ENCODE measurements around the gene TMEM123. TPM values are rescaled to one million over a fixed set of nuclear protein-coding genes. Genes with fewer than 3 reads are reported as not detected.
A peak's percentile ranks its signal among the peaks of the same experiment; 100 is the strongest.

TMEM123 gene
- total RNA-seq, 1 experiment from 2014 or later: 236 TPM

- no peaks in the 10 kb centered on the region for H3K9me3 Mint-ChIP-seq (ENCODE audit: low read depth, unreplicated experiment)
- CTCF ChIA-PET: interaction anchor here (1.1 to 2.3 kb wide), 6 partner anchors 15 to 276 kb away, joined by 3 to 15 read pairs (median 8); no protein-coding TSS in a partner anchor
- BruUV-seq (replicated peaks): no TSS peak
- H3K27ac Mint-ChIP-seq (ENCODE audit: unreplicated experiment): no peak overlapping the region
- intact Hi-C loops (cut with micrococcal nuclease; ENCODE audit: unreplicated experiment): loop anchor here (1.0 kb wide), 2 partner anchors 104 to 222 kb away; no protein-coding TSS in a partner anchor
- H3K4me1 Mint-ChIP-seq (ENCODE audit: low read depth, unreplicated experiment): peaks cover 15% of the 10 kb centered on the region
- no peaks in the 10 kb centered on the region for H3K27me3 Mint-ChIP-seq (ENCODE audit: unreplicated experiment)
- TF ChIP-seq CTCF (IDR thresholded peaks at IDR 0.05; ENCODE audit: unreplicated experiment): peak; percentile 77
- peaks cover 29% of the 10 kb centered on the region for H3K36me3 Mint-ChIP-seq (ENCODE audit: insufficient read depth, unreplicated experiment)
- DNase-seq: peak; percentile 64
- H3K4me3 Mint-ChIP-seq (ENCODE audit: low read depth, unreplicated experiment): no peak overlapping the region
Observed at GRCh38 chr11:102390667-102391465, 61.7 kb downstream of the TMEM123 start.

GRCh38 chr11:102389253-102389652 is 63.3 kb downstream of the TMEM123 start:
- Mint-ChIP-seq H3K9me3 (ENCODE audit: low read depth, unreplicated experiment) (no peaks in the 10 kb centered on the region), H3K36me3 (ENCODE audit: insufficient read depth, unreplicated experiment) (peaks cover 21% of the 10 kb centered on the region), H3K27me3 (ENCODE audit: unreplicated experiment) (no peaks in the 10 kb centered on the region), H3K4me3 (ENCODE audit: low read depth, unreplicated experiment) (no peak overlapping the region), H3K4me1 (ENCODE audit: low read depth, unreplicated experiment) (peaks cover 15% of the 10 kb centered on the region), H3K27ac (ENCODE audit: unreplicated experiment) (no peak overlapping the region)
- CTCF ChIA-PET: interaction anchor here (0.8 kb wide), 1 partner anchor 224 kb away, joined by 7 read pairs; no protein-coding TSS in a partner anchor
- no peak for TF ChIP-seq CTCF (IDR thresholded peaks at IDR 0.05; ENCODE audit: unreplicated experiment)
- intact Hi-C loops (cut with micrococcal nuclease; ENCODE audit: unreplicated experiment): no loop called here
- no peak for DNase-seq
- no TSS peak for BruUV-seq (replicated peaks)

- no peaks in the 10 kb centered on the region for H3K9me3 Mint-ChIP-seq (ENCODE audit: low read depth, unreplicated experiment)
- peaks cover 8% of the 10 kb centered on the region for H3K4me1 Mint-ChIP-seq (ENCODE audit: low read depth, unreplicated experiment)
- intact Hi-C loops (cut with micrococcal nuclease; ENCODE audit: unreplicated experiment): no loop called here
- H3K4me3 Mint-ChIP-seq (ENCODE audit: low read depth, unreplicated experiment): no peak overlapping the region
- H3K27me3 Mint-ChIP-seq (ENCODE audit: unreplicated experiment): no peaks in the 10 kb centered on the region
- H3K27ac Mint-ChIP-seq (ENCODE audit: unreplicated experiment): no peak overlapping the region
- peaks cover 6% of the 10 kb centered on the region for H3K36me3 Mint-ChIP-seq (ENCODE audit: insufficient read depth, unreplicated experiment)
- CTCF ChIA-PET: interaction anchor here (0.7 kb wide), 1 partner anchor 20 kb away, joined by 3 read pairs; no protein-coding TSS in a partner anchor
- TF ChIP-seq CTCF (IDR thresholded peaks at IDR 0.05; ENCODE audit: unreplicated experiment): no peak
- no TSS peak for BruUV-seq (replicated peaks)
- DNase-seq: no peak
Observed at GRCh38 chr11:102387043-102387781, 65.4 kb downstream of the TMEM123 start.

- TF ChIP-seq CTCF (IDR thresholded peaks at IDR 0.05; ENCODE audit: unreplicated experiment): no peak
- H3K4me3 Mint-ChIP-seq (ENCODE audit: low read depth, unreplicated experiment): no peak overlapping the region
- peaks cover 6% of the 10 kb centered on the region for H3K36me3 Mint-ChIP-seq (ENCODE audit: insufficient read depth, unreplicated experiment)
- no peaks in the 10 kb centered on the region for H3K9me3 Mint-ChIP-seq (ENCODE audit: low read depth, unreplicated experiment)
- intact Hi-C loops (cut with micrococcal nuclease; ENCODE audit: unreplicated experiment): no loop called here
- no peak overlapping the region for H3K27ac Mint-ChIP-seq (ENCODE audit: unreplicated experiment)
- no peaks in the 10 kb centered on the region for H3K27me3 Mint-ChIP-seq (ENCODE audit: unreplicated experiment)
- no peak for DNase-seq
- no TSS peak for BruUV-seq (replicated peaks)
- H3K4me1 Mint-ChIP-seq (ENCODE audit: low read depth, unreplicated experiment): peaks cover 8% of the 10 kb centered on the region
- CTCF ChIA-PET: no interaction called here
Observed at GRCh38 chr11:102386136-102386734, 66.3 kb downstream of the TMEM123 start.

All from Calu3 (cell line).